HepG2 (cell line): Measurements from ENCODE around the gene KLHL21. TPM values are rescaled to one million over a fixed set of nuclear protein-coding genes. Genes with fewer than 3 reads are reported as not detected.

Experiments
- ATRX ChIP-seq: sonication (generic); formaldehyde crosslinking; IDR thresholded peaks from 2 replicates; pipeline ENCODE4 v1.4.0; 2020; ENCODE audit warnings: missing genetic modification reagents, borderline replicate concordance
- CCAR2 ChIP-seq: fragments of 200-400 bp; formaldehyde crosslinking; optimal IDR thresholded peaks from 2 replicates; pipeline ENCODE3; 2018; ENCODE audit warnings: low read depth, mild to moderate bottlenecking, low read length, moderate library complexity
- GABPB1 ChIP-seq: IDR thresholded peaks from 2 replicates; pipeline ENCODE4 v1.6.1; 2016; ENCODE audit warnings: mild to moderate bottlenecking, missing genetic modification reagents, moderate library complexity, missing compliant biosample characterization
- HDAC1 ChIP-seq: sonication (generic); formaldehyde crosslinking; IDR thresholded peaks from 2 replicates; pipeline ENCODE4 v1.5.1; 2020; ENCODE audit warnings: mild to moderate bottlenecking, missing genetic modification reagents
- HNRNPK ChIP-seq: fragments of 200-400 bp; formaldehyde crosslinking; IDR thresholded peaks from 2 replicates; pipeline ENCODE4 v1.6.1; 2018; ENCODE audit warnings: low read length, low read depth, moderate library complexity, mild to moderate bottlenecking; ENCODE audit not compliant: poor library complexity, severe bottlenecking
- NFE2L2 ChIP-seq: fragments of 150-350 bp; IDR thresholded peaks from 2 replicates; pipeline ENCODE4 v1.6.1; 2014; ENCODE audit warnings: low read length
- NR2C2 ChIP-seq: sonication (generic); formaldehyde crosslinking; IDR thresholded peaks from 2 replicates; pipeline ENCODE4 v1.4.0; 2020; ENCODE audit warnings: missing genetic modification reagents, mild to moderate bottlenecking, moderate library complexity, borderline replicate concordance
- POLR2A ChIP-seq, 2 experiments: IDR thresholded peaks; 2 replicates each; pipeline ENCODE4 v1.6.1; 2011; ENCODE audit warnings: low read depth in 2 of 2, low read length in 2 of 2, mild to moderate bottlenecking in 1 of 2, moderate library complexity in 1 of 2; ENCODE audit not compliant: insufficient read depth in 1 of 2
- ZFP36 ChIP-seq: fragments of 150-350 bp; IDR thresholded peaks from 2 replicates; pipeline ENCODE4 v1.6.1; 2018; ENCODE audit warnings: borderline replicate concordance, low read length, low read depth; ENCODE audit not compliant: partially characterized antibody
- ZNF207 ChIP-seq: fragments of 450-650 bp; IDR thresholded peaks from 2 replicates; pipeline ENCODE4 v1.6.1; 2016; ENCODE audit warnings: antibody characterized with exemption, borderline replicate concordance
- ZNF276 ChIP-seq: sonication (generic); formaldehyde crosslinking; IDR thresholded peaks from 2 replicates; pipeline ENCODE4 v1.4.0; 2020; ENCODE audit warnings: mild to moderate bottlenecking, low read depth, missing genetic modification reagents
- ZNF317 ChIP-seq: sonication (generic); formaldehyde crosslinking; IDR thresholded peaks from 2 replicates; pipeline ENCODE4 v1.5.0; 2020; ENCODE audit warnings: mild to moderate bottlenecking, missing genetic modification reagents
- ZNF501 ChIP-seq: sonication (generic); formaldehyde crosslinking; IDR thresholded peaks from 2 replicates; pipeline ENCODE4 v1.5.1; 2020; ENCODE audit warnings: mild to moderate bottlenecking, moderate library complexity, missing genetic modification reagents
- ZNF562 ChIP-seq: sonication (generic); formaldehyde crosslinking; IDR thresholded peaks from 2 replicates; pipeline ENCODE4 v1.8.0; 2022; ENCODE audit warnings: missing genetic modification reagents, borderline replicate concordance
- ZNF597 ChIP-seq: sonication (generic); formaldehyde crosslinking; IDR thresholded peaks from 2 replicates; pipeline ENCODE4 v1.5.0; 2020; ENCODE audit warnings: missing genetic modification reagents
- polyA plus RNA-seq, 8 experiments: library from polyadenylated mRNA; depleted of rRNA in 3 of 8; stranded (reverse) in 7 of 8; unstranded in 1 of 8; fragments of >200 nt; fragmentation: Illumina TruSeq in 4 of 8; extraction: Trizol in 4 of 8; gene quantifications; 2 replicates each; pipeline versions ENCODE4 v1.2.1 to v1.2.3, GENCODE V29; 2011 to 2016; ENCODE audit warnings: low read depth in 4 of 8, missing spikeins in 1 of 8, mixed read lengths in 1 of 8; ENCODE audit not compliant: insufficient read depth in 1 of 8
- total RNA-seq, 5 experiments: library from RNA; depleted of rRNA; stranded (reverse); fragments of >200 nt; fragmentation: Illumina TruSeq; extraction: Trizol; gene quantifications; 2 replicates each; pipeline ENCODE4 v1.2.3, GENCODE V29; 2016; ENCODE audit warnings: low read depth in 1 of 5
- TF ChIP-seq, protein P1 (sequence below): sonication (generic); formaldehyde crosslinking; IDR thresholded peaks from 2 replicates; pipeline ENCODE4 v1.9.0; 2021; ENCODE audit warnings: missing genetic modification reagents, mild to moderate bottlenecking, borderline replicate concordance
- TF ChIP-seq, protein P2 (sequence below): sonication (generic); formaldehyde crosslinking; IDR thresholded peaks from 2 replicates; pipeline ENCODE4 v1.4.0; 2020; ENCODE audit warnings: mild to moderate bottlenecking, missing genetic modification reagents
- TF ChIP-seq, protein P3 (sequence below): sonication (generic); formaldehyde crosslinking; IDR thresholded peaks from 2 replicates; pipeline ENCODE4 v1.8.1; 2023; ENCODE audit warnings: mild to moderate bottlenecking, missing genetic modification reagents
- TF ChIP-seq, protein P4 (sequence below): sonication (generic); formaldehyde crosslinking; IDR thresholded peaks from 2 replicates; pipeline ENCODE4 v1.4.0; 2020; ENCODE audit warnings: mild to moderate bottlenecking, missing genetic modification reagents
- TF ChIP-seq, protein P5 (sequence below): sonication (generic); formaldehyde crosslinking; IDR thresholded peaks from 2 replicates; pipeline ENCODE4 v1.8.1; 2023; ENCODE audit warnings: mild to moderate bottlenecking, moderate library complexity, missing genetic modification reagents

Gene KLHL21
- total and polyA plus RNA-seq, 2 of the 13 experiments (the other 11 are each of a cell fraction or from before 2014, with no cell fraction given), result 14.8 to 25.0 TPM

GRCh38 chr1:6614929-6615785 is 12.5 kb upstream of the KLHL21 start (continued):
- TF ChIP-seq, protein P1, sequence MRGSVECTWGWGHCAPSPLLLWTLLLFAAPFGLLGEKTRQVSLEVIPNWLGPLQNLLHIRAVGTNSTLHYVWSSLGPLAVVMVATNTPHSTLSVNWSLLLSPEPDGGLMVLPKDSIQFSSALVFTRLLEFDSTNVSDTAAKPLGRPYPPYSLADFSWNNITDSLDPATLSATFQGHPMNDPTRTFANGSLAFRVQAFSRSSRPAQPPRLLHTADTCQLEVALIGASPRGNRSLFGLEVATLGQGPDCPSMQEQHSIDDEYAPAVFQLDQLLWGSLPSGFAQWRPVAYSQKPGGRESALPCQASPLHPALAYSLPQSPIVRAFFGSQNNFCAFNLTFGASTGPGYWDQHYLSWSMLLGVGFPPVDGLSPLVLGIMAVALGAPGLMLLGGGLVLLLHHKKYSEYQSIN (CRISPR knock-in tag), result no peak
- TF ChIP-seq, protein P2, sequence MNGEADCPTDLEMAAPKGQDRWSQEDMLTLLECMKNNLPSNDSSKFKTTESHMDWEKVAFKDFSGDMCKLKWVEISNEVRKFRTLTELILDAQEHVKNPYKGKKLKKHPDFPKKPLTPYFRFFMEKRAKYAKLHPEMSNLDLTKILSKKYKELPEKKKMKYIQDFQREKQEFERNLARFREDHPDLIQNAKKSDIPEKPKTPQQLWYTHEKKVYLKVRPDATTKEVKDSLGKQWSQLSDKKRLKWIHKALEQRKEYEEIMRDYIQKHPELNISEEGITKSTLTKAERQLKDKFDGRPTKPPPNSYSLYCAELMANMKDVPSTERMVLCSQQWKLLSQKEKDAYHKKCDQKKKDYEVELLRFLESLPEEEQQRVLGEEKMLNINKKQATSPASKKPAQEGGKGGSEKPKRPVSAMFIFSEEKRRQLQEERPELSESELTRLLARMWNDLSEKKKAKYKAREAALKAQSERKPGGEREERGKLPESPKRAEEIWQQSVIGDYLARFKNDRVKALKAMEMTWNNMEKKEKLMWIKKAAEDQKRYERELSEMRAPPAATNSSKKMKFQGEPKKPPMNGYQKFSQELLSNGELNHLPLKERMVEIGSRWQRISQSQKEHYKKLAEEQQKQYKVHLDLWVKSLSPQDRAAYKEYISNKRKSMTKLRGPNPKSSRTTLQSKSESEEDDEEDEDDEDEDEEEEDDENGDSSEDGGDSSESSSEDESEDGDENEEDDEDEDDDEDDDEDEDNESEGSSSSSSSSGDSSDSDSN (CRISPR knock-in tag), result 0 out of 2 replicates have a peak, but pooled peaks have one; percentile 37
- TF ChIP-seq HDAC1 (CRISPR knock-in tag) (no peak), ZNF276 (CRISPR knock-in tag) (no peak), CCAR2 (no peak), NR2C2 (no peak), ZNF501 (CRISPR knock-in tag) (no peak), ZNF207 (no peak), ZNF562 (no peak), ZFP36 (no peak), POLR2A (IDR thresholded peaks at IDR 0.05; ENCODE audit: insufficient read depth in 1 of 2, low read depth in 2 of 2, low read length in 2 of 2) (no peak), GABPB1 (no peak), ZNF597 (CRISPR knock-in tag) (no peak), ATRX (CRISPR knock-in tag) (no peak), HNRNPK (peak; percentile 37), NFE2L2 (no peak), ZNF317 (no peak)
- TF ChIP-seq, protein P3, sequence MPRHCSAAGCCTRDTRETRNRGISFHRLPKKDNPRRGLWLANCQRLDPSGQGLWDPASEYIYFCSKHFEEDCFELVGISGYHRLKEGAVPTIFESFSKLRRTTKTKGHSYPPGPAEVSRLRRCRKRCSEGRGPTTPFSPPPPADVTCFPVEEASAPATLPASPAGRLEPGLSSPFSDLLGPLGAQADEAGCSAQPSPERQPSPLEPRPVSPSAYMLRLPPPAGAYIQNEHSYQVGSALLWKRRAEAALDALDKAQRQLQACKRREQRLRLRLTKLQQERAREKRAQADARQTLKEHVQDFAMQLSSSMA, result no peak
- TF ChIP-seq, protein P4, sequence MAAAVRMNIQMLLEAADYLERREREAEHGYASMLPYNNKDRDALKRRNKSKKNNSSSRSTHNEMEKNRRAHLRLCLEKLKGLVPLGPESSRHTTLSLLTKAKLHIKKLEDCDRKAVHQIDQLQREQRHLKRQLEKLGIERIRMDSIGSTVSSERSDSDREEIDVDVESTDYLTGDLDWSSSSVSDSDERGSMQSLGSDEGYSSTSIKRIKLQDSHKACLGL (CRISPR knock-in tag), result no peak
- TF ChIP-seq, protein P5, sequence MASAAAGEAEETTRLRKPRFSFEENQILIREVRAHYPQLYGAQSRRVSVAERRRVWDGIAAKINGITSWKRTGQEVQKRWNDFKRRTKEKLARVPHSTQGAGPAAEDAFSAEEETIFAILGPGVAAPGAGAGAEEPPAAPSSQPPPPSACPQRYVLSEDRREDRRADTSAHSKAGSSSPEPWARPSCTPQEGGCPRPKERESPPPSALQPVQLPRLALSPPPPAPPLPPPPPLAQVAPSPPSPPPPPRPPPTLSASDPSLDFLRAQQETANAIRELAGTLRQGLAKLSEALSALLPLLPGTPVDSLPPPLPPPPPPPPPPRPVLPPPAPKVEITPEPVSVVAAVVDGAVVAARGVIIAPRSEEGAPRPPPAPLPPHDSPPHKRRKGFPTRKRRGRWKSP (CRISPR knock-in tag), result no peak
